Nephron (organoid): ENCODE data around the gene C1orf159.
A peak's percentile ranks its signal among the peaks of the same experiment; 100 is the strongest.
"Not testable (repeated sequence)": the region's sequence is repeated elsewhere in the genome, so short reads cannot be mapped to it uniquely, and the experiment has no call there.

Source experiments
- H3K27ac Mint-ChIP-seq, 3 experiments: 2 replicates each; pipeline ENCODE4 v1.8.0; 2020; ENCODE audit warnings: mixed read lengths in 3 of 3, mild to moderate bottlenecking in 2 of 3, moderate library complexity in 1 of 3
- H3K27me3 Mint-ChIP-seq: 2 replicates; pipeline ENCODE4 v1.8.0; 2021; ENCODE audit warnings: low read depth, mild to moderate bottlenecking, moderate library complexity, mixed read lengths
- H3K36me3 Mint-ChIP-seq: 2 replicates; pipeline ENCODE4 v1.8.0; 2020; ENCODE audit warnings: low read depth, mixed read lengths
- H3K4me1 Mint-ChIP-seq: 2 replicates; pipeline ENCODE4 v1.8.0; 2020; ENCODE audit warnings: mixed read lengths
- H3K4me3 Mint-ChIP-seq, 3 experiments: 2 replicates each; pipeline ENCODE4 v1.8.0; 2020; ENCODE audit warnings: mild to moderate bottlenecking in 3 of 3, mixed read lengths in 3 of 3, moderate library complexity in 2 of 3
- H3K9me3 Mint-ChIP-seq: 2 replicates; pipeline ENCODE4 v1.8.0; 2020; ENCODE audit warnings: mixed read lengths
- TF ChIP-seq, protein P1 (sequence below), 3 experiments: fragments of 200-600 bp; sonication (generic); IDR thresholded peaks; one replicate each; pipeline ENCODE4 v1.5.0; 2021; ENCODE audit warnings: antibody characterized with exemption in 3 of 3; ENCODE audit not compliant: unreplicated experiment in 3 of 3

Gene C1orf159

DNA sequence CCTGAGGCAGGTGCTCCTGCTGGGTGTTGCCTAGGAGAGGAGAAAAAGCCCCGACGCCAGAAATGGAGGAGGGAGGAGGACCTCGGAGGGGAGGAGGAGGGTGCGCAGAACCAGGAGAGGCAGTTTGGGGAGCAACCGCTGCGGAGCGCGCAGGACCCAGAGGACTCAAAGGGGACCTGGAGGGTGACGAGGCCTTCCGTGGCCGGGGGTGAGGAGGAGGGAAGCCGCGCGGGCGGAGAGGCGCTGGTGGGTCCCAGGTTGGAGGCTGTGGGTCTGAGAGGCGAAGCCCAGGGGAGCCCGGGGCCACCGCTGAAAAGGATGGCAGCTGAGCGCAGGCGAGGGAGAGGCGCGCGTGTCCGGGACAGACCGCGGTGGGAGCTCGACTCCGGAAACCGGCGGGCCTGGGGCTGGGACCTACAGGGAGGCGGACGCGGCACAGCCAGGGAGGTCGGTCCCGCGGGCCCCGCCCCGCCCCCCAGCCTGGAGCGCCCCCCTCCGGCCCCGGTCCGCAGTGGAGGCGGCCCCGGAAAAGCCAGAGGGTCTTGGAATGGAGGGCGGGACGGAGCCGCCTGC lies 56.9 kb downstream of the C1orf159 start:
- Mint-ChIP-seq H3K4me1 (no peaks in the 10 kb centered on the region), H3K4me3 (peak overlapping the region; percentile 61 to 82 (median 79)), H3K36me3 (peaks cover 9% of the 10 kb centered on the region), H3K27me3 (peaks cover 71% of the 10 kb centered on the region), H3K9me3 (no peaks in the 10 kb centered on the region), H3K27ac (no peak overlapping the region)
- TF ChIP-seq, protein P1, sequence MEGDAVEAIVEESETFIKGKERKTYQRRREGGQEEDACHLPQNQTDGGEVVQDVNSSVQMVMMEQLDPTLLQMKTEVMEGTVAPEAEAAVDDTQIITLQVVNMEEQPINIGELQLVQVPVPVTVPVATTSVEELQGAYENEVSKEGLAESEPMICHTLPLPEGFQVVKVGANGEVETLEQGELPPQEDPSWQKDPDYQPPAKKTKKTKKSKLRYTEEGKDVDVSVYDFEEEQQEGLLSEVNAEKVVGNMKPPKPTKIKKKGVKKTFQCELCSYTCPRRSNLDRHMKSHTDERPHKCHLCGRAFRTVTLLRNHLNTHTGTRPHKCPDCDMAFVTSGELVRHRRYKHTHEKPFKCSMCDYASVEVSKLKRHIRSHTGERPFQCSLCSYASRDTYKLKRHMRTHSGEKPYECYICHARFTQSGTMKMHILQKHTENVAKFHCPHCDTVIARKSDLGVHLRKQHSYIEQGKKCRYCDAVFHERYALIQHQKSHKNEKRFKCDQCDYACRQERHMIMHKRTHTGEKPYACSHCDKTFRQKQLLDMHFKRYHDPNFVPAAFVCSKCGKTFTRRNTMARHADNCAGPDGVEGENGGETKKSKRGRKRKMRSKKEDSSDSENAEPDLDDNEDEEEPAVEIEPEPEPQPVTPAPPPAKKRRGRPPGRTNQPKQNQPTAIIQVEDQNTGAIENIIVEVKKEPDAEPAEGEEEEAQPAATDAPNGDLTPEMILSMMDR (IDR thresholded peaks at IDR 0.05; ENCODE audit: unreplicated experiment in 3 of 3) = peak; percentile 22 to 60 (median 41)

DNA sequence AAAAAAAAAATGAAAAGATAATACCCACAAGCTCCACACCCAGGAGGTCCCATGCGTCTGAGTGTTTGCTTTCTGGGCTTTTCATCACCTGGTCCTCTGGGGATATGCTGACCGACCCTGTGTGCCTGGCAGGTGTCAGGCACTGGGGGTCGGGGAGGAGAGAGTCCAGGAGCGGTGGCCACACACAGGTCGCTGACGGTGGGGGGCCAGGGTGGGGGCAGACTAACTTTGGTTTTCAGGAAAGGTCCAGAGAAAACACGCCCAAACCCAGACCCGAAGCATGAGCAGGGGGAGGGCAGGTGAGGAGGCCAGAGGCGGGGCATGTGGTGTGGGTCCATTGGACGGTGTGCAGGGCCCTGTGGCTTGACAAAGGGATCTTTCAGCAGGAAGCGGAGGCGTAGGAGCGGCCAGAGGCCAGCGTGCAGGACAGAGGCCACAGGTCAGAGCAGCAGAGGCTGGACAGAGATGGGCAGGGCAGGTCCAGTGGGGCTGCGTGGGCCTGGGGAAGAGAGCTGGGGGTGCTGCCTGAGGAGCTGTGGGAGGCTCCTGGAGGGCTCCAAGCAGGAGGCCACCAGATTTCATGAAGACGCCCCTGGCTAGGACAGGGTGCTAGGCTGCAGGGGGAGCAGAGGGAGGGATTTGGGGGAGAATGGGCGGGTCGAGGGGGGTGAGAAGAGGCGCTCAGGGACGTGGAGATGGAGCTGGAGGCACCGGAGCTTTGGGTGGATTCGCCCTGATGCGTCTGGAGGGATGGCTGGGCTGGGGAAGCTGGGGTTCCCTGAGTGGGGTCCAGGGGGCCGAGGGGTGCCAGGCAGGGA lies 57.6 kb downstream of the C1orf159 start:
- H3K4me3 Mint-ChIP-seq = peak overlapping the region; percentile 71 to 82 (median 79)
- no peaks in the 10 kb centered on the region for H3K9me3 Mint-ChIP-seq
- H3K27ac Mint-ChIP-seq = no peak overlapping the region
- peaks cover 9% of the 10 kb centered on the region for H3K36me3 Mint-ChIP-seq
- TF ChIP-seq, protein P1 (IDR thresholded peaks at IDR 0.05; ENCODE audit: unreplicated experiment in 3 of 3) = no peak
- H3K27me3 Mint-ChIP-seq = peaks cover 67% of the 10 kb centered on the region
- no peaks in the 10 kb centered on the region for H3K4me1 Mint-ChIP-seq

DNA sequence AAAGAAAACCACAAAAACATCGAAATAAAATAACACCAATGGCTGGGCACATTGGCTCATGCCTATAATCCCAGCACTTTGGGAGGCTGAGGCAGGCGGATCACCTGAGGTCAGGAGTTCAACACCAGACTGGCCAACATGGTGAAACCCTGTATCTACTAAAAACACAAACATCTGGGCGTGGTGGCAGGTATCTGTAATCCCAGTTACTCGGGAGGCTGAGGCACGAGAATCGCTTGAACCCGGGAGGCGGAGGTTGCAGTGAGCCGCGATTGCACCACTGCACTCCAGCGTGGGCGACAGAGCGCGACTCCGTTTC lies 58.2 kb downstream of the C1orf159 start:
- H3K36me3 Mint-ChIP-seq = peaks cover 14% of the 10 kb centered on the region
- H3K4me1 Mint-ChIP-seq, H3K9me3 Mint-ChIP-seq, H3K27ac Mint-ChIP-seq: not testable (repeated sequence)
- H3K27me3 Mint-ChIP-seq = peaks cover 61% of the 10 kb centered on the region
- H3K4me3 Mint-ChIP-seq = peak overlapping the region; percentile 43 to 79 (median 50)

DNA sequence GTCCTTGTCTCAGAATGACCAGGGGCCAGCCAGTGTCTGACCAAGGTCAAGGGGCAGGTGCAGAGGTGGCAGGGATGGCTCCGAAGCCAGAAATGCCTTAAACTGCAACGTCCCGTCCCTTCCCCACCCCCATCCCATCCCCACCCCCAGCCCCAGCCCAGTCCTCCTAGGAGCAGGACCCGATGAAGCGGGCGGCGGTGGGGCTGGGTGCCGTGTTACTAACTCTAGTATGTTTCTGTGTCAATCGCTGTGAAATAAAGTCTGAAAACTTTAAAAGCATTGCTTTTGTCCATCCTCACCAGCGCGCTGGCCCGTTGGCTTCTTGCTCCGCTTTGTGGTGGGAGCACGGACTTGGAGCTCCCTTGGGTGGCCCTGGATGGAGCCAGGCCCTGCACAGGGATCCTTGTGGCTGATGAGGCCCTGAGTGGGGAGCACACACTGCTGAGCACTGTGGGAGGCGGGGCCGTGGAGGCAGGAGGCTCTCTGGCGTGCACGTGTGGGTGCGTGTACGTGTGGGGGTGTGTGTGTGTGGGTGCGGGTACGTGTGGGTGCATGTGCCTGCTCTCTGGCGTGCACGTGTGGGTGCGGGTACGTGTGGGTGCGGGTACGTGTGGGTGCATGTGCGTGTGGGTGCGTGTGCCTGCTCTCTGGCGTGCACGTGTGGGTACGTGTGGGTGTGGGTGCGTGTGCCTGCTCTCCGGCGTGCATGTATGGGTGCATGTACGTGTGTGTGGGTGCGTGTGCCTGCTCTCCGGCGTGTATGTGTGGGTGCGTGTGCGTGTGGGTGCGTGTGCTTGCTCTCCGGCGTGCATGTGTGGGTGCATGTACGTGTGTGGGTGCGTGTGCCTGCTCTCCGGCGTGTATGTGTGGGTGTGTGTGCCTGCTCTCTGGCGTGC lies 59.8 kb downstream of the C1orf159 start:
- Mint-ChIP-seq H3K36me3 (peaks cover 22% of the 10 kb centered on the region), H3K9me3 (no peaks in the 10 kb centered on the region), H3K27ac (no peak overlapping the region), H3K4me3 (no peak overlapping the region), H3K27me3 (peaks cover 47% of the 10 kb centered on the region), H3K4me1 (no peaks in the 10 kb centered on the region)
- TF ChIP-seq, protein P1 (IDR thresholded peaks at IDR 0.05; ENCODE audit: unreplicated experiment in 3 of 3) = no peak

DNA sequence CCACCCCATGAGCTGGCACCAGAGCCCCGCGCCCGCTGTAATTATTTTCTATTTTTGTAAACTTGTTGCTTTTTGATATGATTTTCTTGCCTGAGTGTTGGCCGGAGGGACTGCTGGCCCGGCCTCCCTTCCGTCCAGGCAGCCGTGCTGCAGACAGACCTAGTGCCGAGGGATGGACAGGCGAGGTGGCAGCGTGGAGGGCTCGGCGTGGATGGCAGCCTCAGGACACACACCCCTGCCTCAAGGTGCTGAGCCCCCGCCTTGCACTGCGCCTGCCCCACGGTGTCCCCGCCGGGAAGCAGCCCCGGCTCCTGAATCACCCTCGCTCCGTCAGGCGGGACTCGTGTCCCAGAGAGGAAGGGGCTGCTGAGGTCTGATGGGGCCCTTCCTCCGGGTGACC lies 60.9 kb downstream of the C1orf159 start:
- TF ChIP-seq, protein P1 (IDR thresholded peaks at IDR 0.05; ENCODE audit: unreplicated experiment in 3 of 3) = no peak
- Mint-ChIP-seq H3K4me1 (no peaks in the 10 kb centered on the region), H3K27ac (no peak overlapping the region), H3K27me3 (peaks cover 35% of the 10 kb centered on the region), H3K36me3 (peaks cover 25% of the 10 kb centered on the region), H3K4me3 (no peak overlapping the region), H3K9me3 (no peaks in the 10 kb centered on the region)

DNA sequence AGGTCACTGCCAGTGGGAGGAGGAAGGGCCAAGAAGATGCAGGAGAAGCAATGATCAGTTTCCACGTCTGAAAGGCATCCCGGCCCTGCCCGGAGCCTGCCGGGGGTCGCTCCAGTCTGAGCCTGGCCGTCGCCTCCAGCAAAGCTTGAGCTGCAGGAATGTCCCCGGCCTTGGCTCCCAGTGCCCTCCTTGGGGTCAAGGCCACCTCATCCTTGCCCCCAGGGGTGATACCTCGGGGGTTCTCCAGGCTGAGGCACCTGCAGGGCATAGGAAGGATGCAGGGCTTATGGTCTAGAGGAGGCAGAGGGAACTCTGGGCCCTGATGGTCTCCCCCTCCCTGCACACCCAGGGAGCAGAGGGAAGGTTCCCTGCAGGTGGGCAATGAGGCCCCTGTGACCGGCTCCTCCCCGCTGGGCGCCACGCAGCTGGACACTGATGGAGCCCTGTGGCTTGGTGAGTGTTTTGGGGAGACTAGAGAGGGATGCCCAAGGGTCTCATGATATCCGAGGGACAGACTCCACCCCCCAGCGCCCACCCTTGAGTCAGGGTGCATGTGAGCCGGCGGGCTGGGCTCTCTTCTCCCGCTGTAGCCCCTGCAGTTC lies 61.7 kb downstream of the C1orf159 start:
- TF ChIP-seq, protein P1 (IDR thresholded peaks at IDR 0.05; ENCODE audit: unreplicated experiment in 3 of 3) = no peak
- no peak overlapping the region for H3K27ac Mint-ChIP-seq
- peaks cover 33% of the 10 kb centered on the region for H3K27me3 Mint-ChIP-seq
- no peaks in the 10 kb centered on the region for H3K4me1 Mint-ChIP-seq
- peaks cover 25% of the 10 kb centered on the region for H3K36me3 Mint-ChIP-seq
- H3K9me3 Mint-ChIP-seq = no peaks in the 10 kb centered on the region
- no peak overlapping the region for H3K4me3 Mint-ChIP-seq
